Thyroid gland (tissue), 4 donors: ENCODE data around the gene MLANA. TPM values are rescaled to one million over a fixed set of nuclear protein-coding genes. Genes with fewer than 3 reads are reported as not detected.

ENCODE experiments used
- DNase-seq, 2 donors: peaks; one replicate each; pipeline ENCODE4 v3.0.0-alpha.2; 2019
- H3K27ac ChIP-seq, 3 donors: fragments of 200-600 bp; sonication (generic); 1 replicate in 2 of 3; 2 replicates in 1 of 3; pipeline ENCODE4 v1.5.1; 2016 to 2019; ENCODE audit warnings: mild to moderate bottlenecking in 1 of 3, moderate library complexity in 1 of 3
- H3K27me3 ChIP-seq: fragments of 200-600 bp; sonication (generic); one replicate; pipeline ENCODE4 v1.5.1; 2019
- H3K36me3 ChIP-seq, 2 donors: fragments of 200-600 bp; sonication (generic); one replicate each; pipeline ENCODE4 v1.5.1; 2016 to 2019
- H3K4me1 ChIP-seq, 2 donors: fragments of 200-600 bp; sonication (generic); one replicate each; pipeline ENCODE4 v1.5.1; 2017 to 2019
- H3K4me3 ChIP-seq, 3 donors: fragments of 200-600 bp; sonication (generic); replicated peaks in 1 of 3; 1 replicate in 2 of 3; 2 replicates in 1 of 3; pipeline ENCODE4 v1.5.1; 2016; ENCODE audit warnings: mild to moderate bottlenecking in 1 of 3
- H3K9me3 ChIP-seq: fragments of 200-600 bp; sonication (generic); one replicate; pipeline ENCODE4 v1.5.1; 2017
- CTCF ChIP-seq, 6 experiments: fragments of 200-600 bp in 3 of 6; fragments of 450-650 bp in 3 of 6; sonication (generic) in 3 of 6; IDR thresholded peaks; one replicate each; pipeline ENCODE4 v1.5.1; 2016 to 2019; ENCODE audit warnings: antibody characterized with exemption in 6 of 6, mild to moderate bottlenecking in 2 of 6, inconsistent platforms in 1 of 6, moderate library complexity in 1 of 6
- POLR2A ChIP-seq, 2 donors: fragments of 450-650 bp; IDR thresholded peaks; one replicate each; pipeline ENCODE4 v1.6.1; 2017; ENCODE audit warnings: antibody characterized with exemption in 2 of 2, mild to moderate bottlenecking in 2 of 2, moderate library complexity in 1 of 2
- WGBS, 2 donors: methylation state at CpG; one replicate each; pipeline ENCODE4 v1.1.5; 2017; 5-methylcytosine and 5-hydroxymethylcytosine counted together
- intact Hi-C: fragments of 100-400 bp; cut with DNase I; formaldehyde crosslinking; loops from one replicate; pipeline ENCODE4 v1.15.1; 2023
- total RNA-seq, 4 donors: library from RNA; depleted of rRNA; stranded (reverse); fragments of >200 nt; gene quantifications; one replicate each; pipeline ENCODE4 v1.2.3, GENCODE V29; 2016

The MLANA gene
- total RNA-seq, 4 donors from 2014 or later = not detected

- H3K27ac ChIP-seq = no peak overlapping the region
These were observed 48.8 kb downstream of the MLANA start for GRCh38 chr9:5939530-5939929.

GRCh38 chr9:5941214-5941613 lies 50.5 kb downstream of the MLANA start:
- no peaks in the 10 kb centered on the region for H3K27me3 ChIP-seq
- H3K4me1 ChIP-seq = no peaks in the 10 kb centered on the region
- DNase-seq = no peak
- no peak overlapping the region for H3K4me3 ChIP-seq
- intact Hi-C loops = no loop called here
- H3K36me3 ChIP-seq = no peaks in the 10 kb centered on the region
- H3K27ac ChIP-seq = no peak overlapping the region
- no peaks in the 10 kb centered on the region for H3K9me3 ChIP-seq
- 94 to 95% methylated on average over 2 of the region's 2 CpGs for WGBS, 2 donors
- TF ChIP-seq POLR2A (IDR thresholded peaks at IDR 0.05) (no peak), CTCF (IDR thresholded peaks at IDR 0.05) (no peak)

More at GRCh38 chr9:5939530-5939929, 48.8 kb downstream of the MLANA start:
- Histone ChIP-seq H3K27me3 (no peaks in the 10 kb centered on the region), H3K36me3 (no peaks in the 10 kb centered on the region), H3K9me3 (no peaks in the 10 kb centered on the region), H3K4me1 (no peaks in the 10 kb centered on the region), H3K4me3 (no peak overlapping the region)
- intact Hi-C loops = no loop called here
- no peak for TF ChIP-seq CTCF (IDR thresholded peaks at IDR 0.05)
- no peak for TF ChIP-seq POLR2A (IDR thresholded peaks at IDR 0.05)
- DNase-seq = no peak

- WGBS, 2 donors = 79 to 94% methylated on average over 1 of the region's 1 CpG
- intact Hi-C loops = no loop called here
- TF ChIP-seq POLR2A (IDR thresholded peaks at IDR 0.05) (no peak), CTCF (IDR thresholded peaks at IDR 0.05) (no peak)
These were observed 54.4 kb downstream of the MLANA start for GRCh38 chr9:5945112-5945511.

GRCh38 chr9:5947912-5948311 lies 57.2 kb downstream of the MLANA start:
- TF ChIP-seq POLR2A (IDR thresholded peaks at IDR 0.05) (no peak), CTCF (IDR thresholded peaks at IDR 0.05) (no peak)
- no peaks in the 10 kb centered on the region for H3K27me3 ChIP-seq
- H3K4me3 ChIP-seq = no peak overlapping the region
- H3K27ac ChIP-seq = peak overlapping the region in 1 of 3 donors; percentile 10
- H3K4me1 ChIP-seq = peaks cover 14 to 23% of the 10 kb centered on the region in 2 donors
- 51 to 54% methylated on average over 2 of the region's 2 CpGs for WGBS, 2 donors
- DNase-seq = no peak
- no peaks in the 10 kb centered on the region for H3K9me3 ChIP-seq
- intact Hi-C loops = no loop called here
- no peaks in the 10 kb centered on the region for H3K36me3 ChIP-seq

More at GRCh38 chr9:5945112-5945511, 54.4 kb downstream of the MLANA start:
- Histone ChIP-seq H3K27me3 (no peaks in the 10 kb centered on the region), H3K36me3 (no peaks in the 10 kb centered on the region), H3K4me1 (peaks cover 14 to 23% of the 10 kb centered on the region in 2 donors), H3K27ac (no peak overlapping the region), H3K9me3 (no peaks in the 10 kb centered on the region), H3K4me3 (no peak overlapping the region)
- no peak for DNase-seq

GRCh38 chr9:5949103-5949699 lies 58.5 kb downstream of the MLANA start:
- intact Hi-C loops = no loop called here
- peak overlapping the region in 1 of 3 donors; percentile 4 for H3K4me3 ChIP-seq
- H3K9me3 ChIP-seq = no peaks in the 10 kb centered on the region
- WGBS, 2 donors = 21% methylated on average over 5 of the region's 5 CpGs
- no peak overlapping the region for H3K27ac ChIP-seq
- no peaks in the 10 kb centered on the region for H3K36me3 ChIP-seq
- no peak for DNase-seq
- H3K27me3 ChIP-seq = no peaks in the 10 kb centered on the region
- peaks cover 14 to 23% of the 10 kb centered on the region in 2 donors for H3K4me1 ChIP-seq
- TF ChIP-seq CTCF (IDR thresholded peaks at IDR 0.05) (no peak), POLR2A (IDR thresholded peaks at IDR 0.05) (no peak)
